Psoas muscle (tissue), 8 donors: ENCODE measurements around the gene ZNF385C. TPM values are rescaled to one million over a fixed set of nuclear protein-coding genes. Genes with fewer than 3 reads are reported as not detected.
A peak's percentile ranks its signal among the peaks of the same experiment; 100 is the strongest.

Source experiments
- ATAC-seq, 4 donors: fragments of 200-7000 bp; cut with Tn5 transposase; one replicate each; pipeline ENCODE4 v1.9.1; 2020; ENCODE audit warnings: moderate library complexity in 3 of 4, mild to moderate bottlenecking in 2 of 4
- DNase-seq, 2 donors: peaks; one replicate each; pipeline ENCODE4 v3.0.0-alpha.2; 2020
- H3K27ac ChIP-seq: fragments of 200-600 bp; one replicate; pipeline ENCODE4 v1.8.0; 2022
- H3K27me3 ChIP-seq, 3 donors: fragments of 200-600 bp in 1 of 3; one replicate each; pipeline versions ENCODE4 v1.6.1 to v1.8.0; 2013 to 2022; ENCODE audit warnings: low read length in 2 of 3, mild to moderate bottlenecking in 2 of 3, moderate library complexity in 1 of 3; ENCODE audit not compliant: insufficient read depth in 3 of 3
- H3K36me3 ChIP-seq, 2 donors: fragments of 200-600 bp in 1 of 2; one replicate each; pipeline versions ENCODE4 v1.6.1 to v1.8.0; 2013 to 2022; ENCODE audit warnings: low read depth in 1 of 2, mild to moderate bottlenecking in 1 of 2, moderate library complexity in 1 of 2; ENCODE audit not compliant: insufficient read depth in 1 of 2
- H3K4me1 ChIP-seq: fragments of 200-600 bp; one replicate; pipeline ENCODE4 v1.8.0; 2022
- H3K4me3 ChIP-seq: fragments of 200-600 bp; one replicate; pipeline ENCODE4 v1.8.0; 2022; ENCODE audit warnings: mild to moderate bottlenecking
- H3K9me3 ChIP-seq: fragments of 200-600 bp; one replicate; pipeline ENCODE4 v1.8.0; 2022
- CTCF ChIP-seq: fragments of 200-600 bp; IDR thresholded peaks from one replicate; pipeline ENCODE4 v1.8.0; 2022; ENCODE audit warnings: antibody characterized with exemption
- WGBS, 3 donors: extraction: QIAGEN DNeasy Blood & Tissue Kit; methylation state at CpG; one replicate each; pipeline versions ENCODE4 v1.1.6 to v1.1.7; 2013; 5-methylcytosine and 5-hydroxymethylcytosine counted together
- intact Hi-C, 2 donors: fragments of 100-400 bp; cut with DNase I; formaldehyde crosslinking; loops; one replicate each; pipeline versions ENCODE4 v1.11.0 to v1.14.2; 2022
- polyA plus RNA-seq, 3 donors: library from polyadenylated mRNA; stranded (reverse); fragments of 200-250 nt; gene quantifications; one replicate each; pipeline ENCODE4 v1.2.3, GENCODE V29; 2013
- total RNA-seq, 4 donors: library from RNA; stranded (reverse); fragmentation: NEBNext Ultra II Directional in 2 of 4; extraction: Animal tissue kit (Norgen Biotek cat#: 25700) in 2 of 4; gene quantifications; one replicate each; pipeline versions ENCODE4 v1.2.1 to v1.2.4, GENCODE V29; 2021 to 2023
- donor health status: healthy with polysubstance abuse.
- donor health status: DM: no; HTN: no; CAD: no; lungs with moderate emphysema.
- donor health status: Bipolar disorder and iron deficiency.
- donor health status: healthy.
- donor health status: DM: yes; HTN: yes; CAD: no.
- donor health status: DM: no; HTN: no; CAD: no.
- donor health status: DM: no; HTN: no; CAD: no.
- donor health status: DM: yes; HTN: yes; CAD: no.

ZNF385C gene
- total and polyA plus RNA-seq, 7 donors: 0.22 to 9.2 (median 0.50) TPM

- Histone ChIP-seq H3K27me3 (no peaks in the 10 kb centered on the region), H3K4me1 (peaks cover 34% of the 10 kb centered on the region), H3K27ac (no peak overlapping the region), H3K4me3 (no peak overlapping the region), H3K36me3 (peaks cover 10 to 27% of the 10 kb centered on the region in 2 donors), H3K9me3 (no peaks in the 10 kb centered on the region)
- TF ChIP-seq CTCF: no peak
- no peak for ATAC-seq
- DNase-seq: no peak
- 86 to 95% (median 89%) methylated on average over 4 of the region's 4 CpGs for WGBS, 3 donors
- intact Hi-C loops: loop anchor here in 1 of 2 donors (5.0 kb wide), 1 partner anchor 52 kb away; the partner anchor contains the start of gene CNP
Measured at GRCh38 chr17:42018988-42019387, 79.3 kb downstream of the ZNF385C start.

- 19 to 32% (median 32%) methylated on average over 3 of the region's 3 CpGs for WGBS, 3 donors
- H3K9me3 ChIP-seq: no peaks in the 10 kb centered on the region
- H3K36me3 ChIP-seq: peaks cover 6 to 20% of the 10 kb centered on the region in 2 donors
- H3K27me3 ChIP-seq: no peaks in the 10 kb centered on the region
- DNase-seq (no peak), ATAC-seq (no peak)
- H3K4me3 ChIP-seq: peak overlapping the region; percentile 95
- no peak for TF ChIP-seq CTCF
- intact Hi-C loops: loop anchor here in 1 of 2 donors (5.0 kb wide), 1 partner anchor 51 kb away; the partner anchor contains the start of gene CNP
- peaks cover 41% of the 10 kb centered on the region for H3K4me1 ChIP-seq
- peak overlapping the region; percentile 95 for H3K27ac ChIP-seq
Measured at GRCh38 chr17:42018339-42018738, 79.9 kb downstream of the ZNF385C start.

GRCh38 chr17:42017866-42018200 is 80.4 kb downstream of the ZNF385C start:
- no peak for TF ChIP-seq CTCF
- 3 to 5% (median 3%) methylated on average over 11 of the region's 11 CpGs for WGBS, 3 donors
- intact Hi-C loops: loop anchor here (2.0 to 5.0 kb wide), 2 partner anchors 51 kb away; partner anchors contain the start of gene CNP (in 2 of the 2)
- Histone ChIP-seq H3K27ac (peak overlapping the region; percentile 95), H3K4me1 (peaks cover 46% of the 10 kb centered on the region), H3K36me3 (peaks cover 6 to 15% of the 10 kb centered on the region in 2 donors), H3K27me3 (no peaks in the 10 kb centered on the region), H3K4me3 (peak overlapping the region; percentile 95), H3K9me3 (no peaks in the 10 kb centered on the region)
- DNase-seq (no peak), ATAC-seq (no peak)

- peaks cover 52% of the 10 kb centered on the region for H3K4me1 ChIP-seq
- intact Hi-C loops: loop anchor here (2.0 to 5.0 kb wide), 2 partner anchors 50 kb away; partner anchors contain the start of gene CNP (in 2 of the 2)
- peak; percentile 92 to 97 for DNase-seq
- peak within 1 kb of the TSS; percentile 95 for H3K27ac ChIP-seq
- no peaks in the 10 kb centered on the region for H3K9me3 ChIP-seq
- peak within 1 kb of the TSS; percentile 95 for H3K4me3 ChIP-seq
- H3K27me3 ChIP-seq: no peaks in the 10 kb centered on the region
- no peak for TF ChIP-seq CTCF
- WGBS, 3 donors: 0 to 1% (median 0%) methylated on average over 61 to 70 of the region's 70 CpGs
- ATAC-seq: peak; percentile 93 to 94 (median 93)
- H3K36me3 ChIP-seq: peaks cover 5 to 9% of the 10 kb centered on the region in 2 donors
Measured at GRCh38 chr17:42016941-42017865, 81.1 kb downstream of the ZNF385C start, which contains the start of gene DNAJC7. Gene DNAJC7 (minus strand): TSS chr17:42017439. CDS start chr17:42017416, 23 bp downstream.
